HepG2 (cell line): ENCODE measurements around the gene CFAP61. TPM values are rescaled to one million over a fixed set of nuclear protein-coding genes. Genes with fewer than 3 reads are reported as not detected.

Experiments
- ATAC-seq: fragments of 200-7000 bp; cut with Tn5 transposase; 3 replicates; pipeline ENCODE4 v1.9.1; 2020; ENCODE audit warnings: mild to moderate bottlenecking, moderate library complexity
- BruUV-seq: library from RNA; stranded (reverse); fragments of 400-500 nt; replicated peaks from 2 replicates; lab custom pipeline; 2021; lab: Mats Ljungman, UMichigan
- CTCF ChIA-PET: fragments of 300-600 bp; formaldehyde crosslinking; extraction: SDS; loops from one replicate; lab custom pipeline; 2021; ENCODE audit warnings: low total read pairs, inconsistent platforms, low intra/inter-chr PET ratio; lab: Yijun Ruan, JAX
- POLR2A ChIA-PET: fragments of 350-600 bp; sonication (Branson Sonifier 250); formaldehyde crosslinking; loops from one replicate; lab custom pipeline; 2020; ENCODE audit warnings: antibody characterized with exemption, inconsistent platforms; lab: Yijun Ruan, JAX
- DNase-seq: peaks from one replicate; pipeline ENCODE4 v3.0.0-alpha.2; 2015; ENCODE audit warnings: low spot score
- FAIRE-seq: peaks from 3 replicates; lab custom pipeline; 2011; peaks lifted over from hg19 to GRCh38; lab: Jason Lieb, UNC
- H2AFZ ChIP-seq: one replicate; pipeline ENCODE4 v1.6.1; 2011; ENCODE audit warnings: low read length, inconsistent platforms
- H3K27ac ChIP-seq: fragments of 300-600 bp; 3 replicates; pipeline ENCODE4 v1.8.0; 2011; ENCODE audit warnings: mixed run types, mild to moderate bottlenecking, mixed read lengths, low read length, inconsistent platforms; ENCODE audit not compliant: insufficient read depth; ENCODE audit errors: extremely low read length
- H3K27me3 ChIP-seq, 2 experiments: fragments of 200-600 bp in 1 of 2; 2 replicates in 1 of 2; 3 replicates in 1 of 2; pipeline versions ENCODE4 v1.6.0 to v1.8.0; 2011; ENCODE audit warnings: low read length in 2 of 2, mild to moderate bottlenecking in 2 of 2, moderate library complexity in 2 of 2, inconsistent platforms in 1 of 2; ENCODE audit not compliant: insufficient read depth in 2 of 2, control insufficient read depth in 1 of 2
- H3K36me3 ChIP-seq, 2 experiments: fragments of 200-600 bp in 1 of 2; replicated peaks in 1 of 2; 2 replicates in 1 of 2; 3 replicates in 1 of 2; pipeline versions ENCODE4 v1.5.1 to v1.8.0; 2011; ENCODE audit warnings: low read length in 2 of 2, inconsistent platforms in 1 of 2; ENCODE audit not compliant: insufficient read depth in 2 of 2, control insufficient read depth in 1 of 2
- H3K4me1 ChIP-seq: 2 replicates; pipeline ENCODE4 v1.5.1; 2012; ENCODE audit warnings: low read length, inconsistent platforms; ENCODE audit not compliant: insufficient read depth
- H3K4me2 ChIP-seq: 2 replicates; pipeline ENCODE4 v1.6.0; 2011; ENCODE audit warnings: low read depth, low read length, inconsistent platforms
- H3K4me3 ChIP-seq, 3 experiments: fragments of 200-600 bp in 1 of 3; sonication (generic), shearing (Covaris generic) in 1 of 3; replicated peaks in 1 of 3; 2 replicates each; pipeline ENCODE4 v1.5.1; 2011 to 2016; ENCODE audit warnings: low read length in 3 of 3, inconsistent platforms in 2 of 3, low read depth in 2 of 3, mild to moderate bottlenecking in 2 of 3, control low read depth in 1 of 3, mixed read lengths in 1 of 3; ENCODE audit not compliant: insufficient read depth in 1 of 3
- H3K79me2 ChIP-seq: one replicate; pipeline ENCODE4 v1.6.1; 2011; ENCODE audit warnings: low read length, inconsistent platforms; ENCODE audit not compliant: insufficient read depth
- H3K9ac ChIP-seq: 2 replicates; pipeline ENCODE4 v1.6.0; 2011; ENCODE audit warnings: mild to moderate bottlenecking, low read depth, low read length, inconsistent platforms; ENCODE audit not compliant: insufficient read depth
- H3K9me3 ChIP-seq: 2 replicates; pipeline ENCODE4 v1.5.1; 2012; ENCODE audit warnings: mild to moderate bottlenecking, low read length
- H4K20me1 ChIP-seq: 2 replicates; pipeline ENCODE4 v1.6.0; 2011; ENCODE audit warnings: inconsistent platforms, mild to moderate bottlenecking, low read length, moderate library complexity; ENCODE audit not compliant: insufficient read depth
- ARID3A ChIP-seq: IDR thresholded peaks from 2 replicates; pipeline ENCODE4 v1.6.1; 2012; ENCODE audit warnings: low read depth, low read length, improper control_type of control experiment
- ATF3 ChIP-seq: sonication (generic); formaldehyde crosslinking; IDR thresholded peaks from 2 replicates; pipeline ENCODE4 v1.4.0; 2020; ENCODE audit warnings: missing genetic modification reagents
- BCL6 ChIP-seq: IDR thresholded peaks from 2 replicates; pipeline ENCODE4 v1.6.1; 2016; ENCODE audit warnings: missing genetic modification reagents, missing compliant biosample characterization
- CBFB ChIP-seq: sonication (generic); formaldehyde crosslinking; IDR thresholded peaks from 2 replicates; pipeline ENCODE4 v1.4.0; 2020; ENCODE audit warnings: missing genetic modification reagents
- CREM ChIP-seq, 2 experiments: sonication (generic) in 1 of 2; formaldehyde crosslinking in 1 of 2; IDR thresholded peaks; 2 replicates each; pipeline versions ENCODE4 v1.4.0 to v1.6.1; 2016 to 2020; ENCODE audit warnings: antibody characterized with exemption in 1 of 2, mild to moderate bottlenecking in 1 of 2, missing genetic modification reagents in 1 of 2
- PPARG ChIP-seq: conservative IDR thresholded peaks from 2 replicates; pipeline ENCODE4 v1.6.1; 2016; ENCODE audit warnings: missing biosample characterization, missing genetic modification reagents
- SKIL ChIP-seq: sonication (generic); formaldehyde crosslinking; IDR thresholded peaks from 2 replicates; pipeline ENCODE4 v1.8.0; 2022; ENCODE audit warnings: missing genetic modification reagents, mild to moderate bottlenecking, moderate library complexity, borderline replicate concordance
- U2AF1 ChIP-seq: fragments of 200-400 bp; formaldehyde crosslinking; optimal IDR thresholded peaks from 2 replicates; pipeline ENCODE3; 2017; ENCODE audit warnings: mild to moderate bottlenecking, low read depth, low read length
- ZMYM3 ChIP-seq: sonication (generic); formaldehyde crosslinking; IDR thresholded peaks from 2 replicates; pipeline ENCODE4 v1.5.1; 2020; ENCODE audit warnings: mild to moderate bottlenecking, missing genetic modification reagents
- ZNF282 ChIP-seq: fragments of 450-650 bp; IDR thresholded peaks from 2 replicates; pipeline ENCODE4 v1.6.1; 2018; ENCODE audit not compliant: partially characterized antibody
- ZNF362 ChIP-seq: sonication (generic); formaldehyde crosslinking; IDR thresholded peaks from 2 replicates; pipeline ENCODE4 v1.4.0; 2020; ENCODE audit warnings: missing genetic modification reagents, mild to moderate bottlenecking, borderline replicate concordance
- ZNF558 ChIP-seq: sonication (generic); formaldehyde crosslinking; IDR thresholded peaks from 2 replicates; pipeline ENCODE4 v1.9.0; 2022; ENCODE audit warnings: mild to moderate bottlenecking, missing genetic modification reagents, borderline replicate concordance
- ZNF703 ChIP-seq: sonication (generic); formaldehyde crosslinking; IDR thresholded peaks from 2 replicates; pipeline ENCODE4 v1.5.1; 2020; ENCODE audit warnings: missing genetic modification reagents, mild to moderate bottlenecking, moderate library complexity, borderline replicate concordance
- ZNF776 ChIP-seq: sonication (generic); formaldehyde crosslinking; IDR thresholded peaks from 2 replicates; pipeline ENCODE4 v1.4.0; 2020; ENCODE audit warnings: mild to moderate bottlenecking, missing genetic modification reagents
- ZNF788 ChIP-seq: sonication (generic); formaldehyde crosslinking; IDR thresholded peaks from 2 replicates; pipeline ENCODE4 v1.5.0; 2020; ENCODE audit warnings: mild to moderate bottlenecking, missing genetic modification reagents, borderline replicate concordance
- WGBS: methylation state at CpG from one replicate; pipeline ENCODE4 v1.1.6; 2017; ENCODE audit warnings: low lambda C conversion rate; 5-methylcytosine and 5-hydroxymethylcytosine counted together
- in situ Hi-C: cut with HindIII; loops from 2 replicates; pipeline ENCODE4 v1.10.0; 2017; ENCODE audit warnings: low pct_unique_long_range_greater_than_20kb; ENCODE audit not compliant: extremely low pct_ligation_motif_present
- intact Hi-C: fragments of 100-400 bp; cut with micrococcal nuclease; formaldehyde crosslinking; loops from one replicate; pipeline ENCODE4 v1.10.0; 2022; ENCODE audit not compliant: unreplicated experiment
- polyA plus RNA-seq, 8 experiments: library from polyadenylated mRNA; depleted of rRNA in 3 of 8; stranded (reverse) in 7 of 8; unstranded in 1 of 8; fragments of >200 nt; fragmentation: Illumina TruSeq in 4 of 8; extraction: Trizol in 4 of 8; gene quantifications; 2 replicates each; pipeline versions ENCODE4 v1.2.1 to v1.2.3, GENCODE V29; 2011 to 2016; ENCODE audit warnings: low read depth in 4 of 8, missing spikeins in 1 of 8, mixed read lengths in 1 of 8; ENCODE audit not compliant: insufficient read depth in 1 of 8
- total RNA-seq, 5 experiments: library from RNA; depleted of rRNA; stranded (reverse); fragments of >200 nt; fragmentation: Illumina TruSeq; extraction: Trizol; gene quantifications; 2 replicates each; pipeline ENCODE4 v1.2.3, GENCODE V29; 2016; ENCODE audit warnings: low read depth in 1 of 5
- TF ChIP-seq, protein P1 (sequence below): IDR thresholded peaks from 2 replicates; pipeline ENCODE4 v1.6.1; 2018; ENCODE audit warnings: missing genetic modification reagents, mild to moderate bottlenecking, missing compliant biosample characterization

Gene CFAP61
- total and polyA plus RNA-seq, 2 of the 13 experiments (the other 11 are each of a cell fraction or from before 2014, with no cell fraction given), result 0.27 TPM; not detected in 1

DNA sequence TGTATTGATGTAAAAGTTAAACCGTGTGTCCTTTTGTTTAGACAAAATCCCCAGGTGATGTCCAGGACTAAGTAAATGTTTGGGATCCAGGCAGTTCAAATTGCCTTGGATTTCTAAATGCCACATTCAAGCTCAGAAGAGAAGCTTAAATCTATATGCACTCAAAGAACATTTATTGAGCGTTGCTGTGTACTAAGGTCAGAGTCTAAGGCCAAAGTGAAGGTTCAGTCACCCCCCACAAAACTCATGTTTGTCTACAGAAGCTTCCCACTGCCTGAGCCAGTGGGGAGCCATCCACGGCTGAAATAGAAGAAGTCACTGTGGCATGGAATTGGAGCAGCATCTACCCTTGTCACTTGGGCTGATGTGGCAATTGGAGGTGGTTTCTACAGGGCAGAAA, 244.8 kb downstream of the CFAP61 start (continued):
- TF ChIP-seq ARID3A, result 0 out of 2 replicates have a peak, but pooled peaks have one; percentile 19
- TF ChIP-seq, all 625 proteins: peak for 27

DNA sequence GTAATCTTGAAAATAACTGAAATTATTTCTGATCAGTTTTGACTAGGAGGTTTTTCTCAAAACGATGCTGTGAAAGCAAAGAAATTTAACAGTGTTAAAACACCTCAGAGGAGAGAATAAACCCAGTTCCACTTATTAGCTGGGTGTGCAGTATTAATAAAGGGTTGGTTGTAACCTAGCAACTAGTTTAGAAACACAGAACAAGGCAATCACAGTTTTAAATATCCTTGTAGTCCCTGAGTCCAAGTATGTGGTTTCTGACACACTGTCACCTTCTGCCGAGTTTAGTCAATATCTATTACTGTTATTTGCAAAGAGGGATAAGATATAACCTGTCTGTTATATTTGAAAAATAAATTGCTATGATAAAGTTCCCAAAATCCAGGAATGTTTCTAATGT, 245.4 kb downstream of the CFAP61 start:
- CTCF ChIA-PET, result no interaction called here
- no TSS peak for BruUV-seq
- intact Hi-C loops (no loop called here), in situ Hi-C loops (no loop called here)
- Histone ChIP-seq H3K9ac (no peak overlapping the region), H4K20me1 (no peaks in the 10 kb centered on the region), H3K36me3 (no peaks in the 10 kb centered on the region), H3K4me1 (peaks cover 12% of the 10 kb centered on the region; the same call in 1 of the 2 replicates), H3K79me2 (no peaks in the 10 kb centered on the region), H3K9me3 (no peaks in the 10 kb centered on the region), H3K4me3 (no peak overlapping the region), H3K27me3 (0 out of 5 replicates have a peak, but pooled peaks cover 0 to 4% of the 10 kb centered on the region in 2 experiments)
- FAIRE-seq, result no peak
- DNase-seq, result no peak
- ATAC-seq, result no peak
- POLR2A ChIA-PET, result no interaction called here
- 4% methylated on average over 2 of the region's 2 CpGs for WGBS
- TF ChIP-seq PPARG (CRISPR knock-in tag) (no peak), ZNF776 (CRISPR knock-in tag) (no peak), CREM (IDR thresholded peaks at IDR 0.05) (no peak), CREM (CRISPR knock-in tag; IDR thresholded peaks at IDR 0.05) (no peak), ZNF362 (CRISPR knock-in tag) (no peak), BCL6 (CRISPR knock-in tag) (no peak), ZNF558 (CRISPR knock-in tag) (no peak), ZMYM3 (CRISPR knock-in tag) (no peak), ATF3 (CRISPR knock-in tag) (no peak), CBFB (CRISPR knock-in tag) (no peak), ZNF788 (no peak), ZNF282 (no peak), SKIL (no peak), U2AF1 (no peak), ZNF703 (CRISPR knock-in tag) (no peak)
- TF ChIP-seq, protein P1, sequence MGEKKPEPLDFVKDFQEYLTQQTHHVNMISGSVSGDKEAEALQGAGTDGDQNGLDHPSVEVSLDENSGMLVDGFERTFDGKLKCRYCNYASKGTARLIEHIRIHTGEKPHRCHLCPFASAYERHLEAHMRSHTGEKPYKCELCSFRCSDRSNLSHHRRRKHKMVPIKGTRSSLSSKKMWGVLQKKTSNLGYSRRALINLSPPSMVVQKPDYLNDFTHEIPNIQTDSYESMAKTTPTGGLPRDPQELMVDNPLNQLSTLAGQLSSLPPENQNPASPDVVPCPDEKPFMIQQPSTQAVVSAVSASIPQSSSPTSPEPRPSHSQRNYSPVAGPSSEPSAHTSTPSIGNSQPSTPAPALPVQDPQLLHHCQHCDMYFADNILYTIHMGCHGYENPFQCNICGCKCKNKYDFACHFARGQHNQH (CRISPR knock-in tag), result no peak
- TF ChIP-seq, all 625 proteins: peak for 0
- Histone ChIP-seq H2AFZ (no peak overlapping the region), H3K27ac (no peak overlapping the region), H3K4me2 (no peak overlapping the region)
